Measurements from ENCODE around the gene ACOT12.
"Not testable (repeated sequence)": the region's sequence is repeated elsewhere in the genome, so short reads cannot be mapped to it uniquely, and the experiment has no call there.

- TF ChIP-seq CREB5 (CRISPR knock-in tag; IDR thresholded peaks at IDR 0.05; ENCODE audit: low read depth); RARB (CRISPR knock-in tag; IDR thresholded peaks at IDR 0.05); PATZ1 (CRISPR knock-in tag; IDR thresholded peaks at IDR 0.05; ENCODE audit: borderline replicate concordance); ZNF565 (CRISPR knock-in tag; conservative IDR thresholded peaks at IDR 0.05; ENCODE audit: low read depth); ZFP30 (CRISPR knock-in tag; IDR thresholded peaks at IDR 0.05); ZNF8 (CRISPR knock-in tag; IDR thresholded peaks at IDR 0.05); CSRNP3 (CRISPR knock-in tag; IDR thresholded peaks at IDR 0.05); GLIS3 (CRISPR knock-in tag; IDR thresholded peaks at IDR 0.05): not testable (repeated sequence)
Observed at GRCh38 chr5:81294021-81294420, 99.9 kb downstream of the ACOT12 start.

Data from SK-N-SH treated with all-trans-retinoic acid at 6 μM for 48 hours (cell line).